ENCODE results near the gene VAPA.

Gene VAPA

GRCh38 chr18:9947248-9947647 lies 33.4 kb downstream of the VAPA start:
- DNase-seq: no peak

- no peak for DNase-seq
These were observed 35.5 kb downstream of the VAPA start for GRCh38 chr18:9949315-9949714.

DNA sequence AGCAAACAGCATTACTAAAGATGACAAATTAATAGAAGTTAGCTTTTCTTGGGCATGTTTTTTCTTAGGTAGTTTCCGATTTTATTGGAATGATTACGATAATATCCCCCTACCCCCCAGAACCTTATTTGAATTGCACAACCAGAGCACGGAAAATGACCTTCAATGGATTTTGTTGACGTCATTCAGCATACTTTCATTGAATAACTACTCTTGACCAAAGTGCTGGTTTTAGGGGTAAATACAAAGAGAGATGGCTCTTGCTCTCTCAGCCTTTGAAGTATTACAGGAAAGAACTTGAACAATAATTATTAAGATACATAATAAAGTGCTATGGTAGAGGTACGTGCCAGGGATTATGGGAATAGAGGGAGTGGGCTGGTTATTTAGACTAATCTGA lies 36.0 kb downstream of the VAPA start:
- no peak for DNase-seq

DNA sequence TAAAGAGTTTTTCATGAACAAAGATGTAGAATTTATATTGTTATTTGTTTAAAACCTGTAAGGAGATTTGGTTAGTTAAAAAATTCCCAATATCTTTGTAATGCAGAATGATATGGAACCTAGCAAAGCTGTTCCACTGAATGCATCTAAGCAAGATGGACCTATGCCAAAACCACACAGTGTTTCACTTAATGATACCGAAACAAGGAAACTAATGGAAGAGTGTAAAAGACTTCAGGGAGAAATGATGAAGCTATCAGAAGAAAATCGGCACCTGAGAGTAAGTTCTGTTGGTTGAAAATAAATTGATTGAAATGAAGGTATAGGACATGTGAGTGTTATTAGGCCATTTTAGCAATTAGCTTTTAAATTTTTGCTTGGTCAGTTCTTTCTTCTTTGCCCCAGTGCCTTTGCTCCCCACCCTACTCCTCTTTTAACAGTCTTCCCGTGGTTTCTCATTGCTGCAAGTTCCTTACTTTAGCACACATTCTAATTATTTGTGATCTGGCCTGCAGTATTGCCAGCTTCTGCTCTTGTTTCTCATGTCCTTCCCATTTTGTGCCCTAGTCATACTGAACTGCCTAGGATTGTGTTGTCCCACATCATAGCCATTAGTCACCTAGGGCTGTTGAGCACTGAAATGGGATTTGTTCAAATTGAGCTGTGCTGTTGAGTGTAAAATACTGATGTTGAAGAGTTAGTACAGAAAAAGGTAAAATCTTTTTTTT lies 36.6 kb downstream of the VAPA start:
- no peak for DNase-seq

GRCh38 chr18:9951022-9951859 lies 37.4 kb downstream of the VAPA start:
- DNase-seq: peak; percentile 81

GRCh38 chr18:9952633-9953416 lies 39.0 kb downstream of the VAPA start:
- no peak for DNase-seq

- no peak for DNase-seq
These were observed 45.1 kb downstream of the VAPA start for GRCh38 chr18:9958861-9959399.

DNA sequence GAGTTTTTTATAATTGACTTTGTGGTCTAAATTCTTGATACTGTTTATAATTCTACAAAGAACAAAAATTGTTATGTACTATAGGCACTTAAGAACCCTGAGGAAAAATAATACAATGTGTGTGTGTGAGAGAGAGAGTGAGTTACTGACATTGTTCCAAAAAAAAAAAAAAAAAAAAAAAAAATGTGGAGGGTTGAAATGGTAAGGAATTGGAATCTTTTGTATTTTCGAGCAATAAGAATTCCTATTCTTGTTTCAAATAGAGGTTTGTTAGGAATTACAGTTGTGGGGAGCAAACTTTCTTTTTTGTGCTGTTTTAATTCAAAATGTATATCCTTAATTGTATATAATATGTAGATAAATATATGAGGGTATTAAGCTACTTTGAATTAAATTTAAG lies 45.7 kb downstream of the VAPA start:
- no peak for DNase-seq

DNA sequence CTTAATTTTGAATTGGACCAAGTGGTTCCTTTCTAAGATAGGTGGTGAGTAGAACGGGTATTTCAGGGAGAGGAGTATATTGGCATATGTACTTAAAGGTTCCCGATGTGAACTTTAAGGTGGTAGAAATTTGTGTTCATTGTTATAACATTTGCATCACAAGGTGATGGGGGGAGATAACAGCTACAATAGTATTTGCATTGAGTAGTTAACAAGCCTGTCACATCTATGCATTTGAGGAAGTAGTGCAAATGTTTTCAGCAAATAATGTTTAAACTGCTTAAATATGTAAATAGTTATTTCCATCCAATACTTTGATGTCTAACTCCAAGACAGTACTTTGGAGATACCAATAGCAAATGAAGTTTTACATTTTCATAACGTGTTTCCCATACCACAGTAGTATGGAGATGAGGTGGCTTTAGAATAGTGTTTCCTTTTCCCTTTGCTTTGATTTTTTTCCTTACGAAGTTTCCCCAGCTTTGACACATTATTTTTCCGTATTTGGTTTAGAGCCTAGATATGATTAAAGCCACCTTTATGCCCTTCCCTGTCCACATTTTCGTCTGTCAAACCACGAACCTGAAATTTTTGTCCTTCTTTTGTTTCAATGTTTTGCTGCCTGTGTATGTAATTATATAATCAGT lies 46.6 kb downstream of the VAPA start:
- no peak for DNase-seq

DNA sequence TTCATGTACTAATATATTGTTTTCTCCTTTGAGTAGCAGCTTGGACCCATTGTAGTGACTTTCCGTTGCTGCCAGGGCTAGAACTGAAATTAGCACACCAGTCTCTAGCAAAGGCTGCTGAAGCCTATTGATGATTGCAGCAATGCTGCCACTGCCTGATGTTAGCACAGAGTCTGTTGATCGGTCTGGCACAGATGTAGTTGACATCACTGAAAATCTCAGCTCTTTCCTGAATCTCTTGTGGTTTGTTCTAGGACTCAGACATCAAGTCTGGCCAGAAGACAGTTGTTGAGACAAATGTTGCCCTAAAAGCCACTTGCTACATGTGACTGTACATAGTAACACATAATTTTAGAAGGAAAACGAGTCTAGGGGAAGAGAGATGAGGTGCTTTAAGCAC lies 47.2 kb downstream of the VAPA start:
- no peak for DNase-seq

DNA sequence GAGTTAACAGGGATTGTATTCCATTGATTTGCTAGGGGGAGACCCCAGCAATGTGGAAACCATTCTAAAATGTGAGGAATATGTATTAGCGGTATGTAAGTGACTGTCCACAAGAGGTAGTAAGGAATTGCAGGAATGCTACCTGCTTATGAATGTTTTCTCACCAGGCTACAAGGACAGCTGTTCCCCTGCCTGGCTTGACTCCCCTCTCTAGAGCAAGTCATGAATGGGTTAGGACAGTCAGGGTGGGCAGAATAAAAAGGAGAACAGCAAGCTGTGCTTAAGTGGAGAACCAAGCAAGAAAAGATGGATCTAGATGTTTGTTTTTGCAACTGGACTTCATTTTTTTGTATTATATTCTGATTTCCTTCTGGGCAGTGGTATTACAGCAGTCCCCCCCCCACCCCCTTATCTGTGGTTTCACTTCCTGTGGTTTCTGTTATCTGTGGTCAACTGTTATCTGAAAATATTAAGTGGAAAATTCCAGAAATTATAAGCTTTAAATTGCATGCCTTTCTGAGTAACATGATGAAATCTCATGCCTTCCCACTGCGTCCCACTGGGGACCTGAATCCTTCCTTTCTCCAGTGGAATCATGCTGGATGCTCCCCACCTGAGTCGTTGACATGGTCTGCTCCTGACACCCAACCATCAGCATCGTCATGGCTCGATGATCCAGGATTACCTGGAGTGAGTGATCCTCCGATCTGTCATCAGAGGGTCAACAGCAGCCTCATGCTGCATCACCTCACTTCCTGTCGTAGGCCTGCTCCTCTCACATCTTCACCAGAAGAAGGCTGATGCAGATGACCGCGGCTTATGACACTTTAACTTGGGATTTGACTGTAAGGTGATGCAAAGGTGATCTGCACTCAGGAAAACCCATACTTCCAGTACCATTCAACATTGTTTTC lies 52.2 kb downstream of the VAPA start:
- peak; percentile 46 for DNase-seq

DNA sequence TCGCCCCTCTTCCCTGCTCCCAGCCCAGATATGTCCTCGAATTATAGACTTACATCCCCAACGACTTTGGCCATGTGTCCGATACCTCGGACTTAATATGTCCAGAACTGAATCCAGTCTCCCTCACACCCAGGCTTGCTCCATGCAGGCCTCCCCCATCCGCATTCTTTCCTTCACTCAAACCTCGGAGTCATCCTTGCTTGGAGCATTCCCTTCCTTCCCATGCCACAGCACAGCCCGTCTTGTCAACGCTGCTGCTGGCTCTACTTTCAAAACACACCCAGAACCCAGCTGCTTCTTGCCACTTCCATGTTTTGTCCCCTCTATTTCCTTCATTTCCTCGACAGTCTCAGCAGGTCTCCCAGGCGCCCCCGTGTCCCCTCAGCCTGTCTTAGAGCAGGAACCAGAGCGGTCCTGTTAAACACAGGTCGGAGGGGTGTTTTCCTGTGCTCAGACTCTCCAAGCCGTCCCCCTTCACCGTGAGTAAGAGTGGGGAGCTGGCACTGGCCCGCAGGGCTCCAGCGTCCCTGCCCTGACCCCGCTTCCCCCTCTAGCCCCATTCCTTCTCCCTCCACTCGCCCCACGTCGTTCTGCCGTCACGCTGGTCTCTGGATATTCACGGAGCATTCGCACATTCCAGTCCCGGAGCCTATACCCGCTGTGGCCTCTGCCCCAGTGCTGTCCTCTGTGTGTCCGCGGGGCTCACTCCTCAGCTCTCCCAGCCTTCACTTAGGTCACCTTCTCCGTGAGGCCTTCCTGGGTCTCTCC lies 54.4 kb downstream of the VAPA start:
- no peak for DNase-seq

- DNase-seq: no peak
These were observed 55.4 kb downstream of the VAPA start for GRCh38 chr18:9969247-9969646.

DNA sequence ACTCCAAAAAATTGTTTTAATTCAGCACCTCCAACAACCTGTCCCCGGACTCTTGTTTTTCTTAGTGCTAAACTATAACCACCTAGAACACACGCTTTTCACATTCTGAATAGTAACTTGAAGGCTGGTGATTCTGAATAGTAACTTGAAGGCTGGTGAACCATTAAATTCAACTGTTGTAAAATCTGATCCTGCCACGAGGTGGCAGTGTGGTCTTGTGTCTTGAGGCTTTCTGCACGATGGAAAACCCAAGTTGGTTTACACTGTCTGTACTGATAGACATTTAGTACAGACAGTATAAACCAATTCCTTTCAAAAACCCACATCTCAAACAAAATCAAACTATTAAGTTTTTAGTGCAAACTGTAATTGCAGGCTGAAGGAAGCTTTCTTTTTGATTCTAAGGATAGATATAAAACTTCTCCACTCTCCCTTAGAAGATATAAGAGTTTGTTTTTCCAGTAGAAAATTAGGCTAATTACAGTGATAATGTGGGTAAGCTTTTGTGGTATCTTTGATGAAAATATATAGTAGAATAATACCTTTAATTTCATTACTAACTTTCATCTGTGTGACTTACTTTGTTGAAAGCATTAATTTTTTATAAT lies 57.6 kb downstream of the VAPA start:
- peak; percentile 92 for DNase-seq

- DNase-seq: no peak
These were observed 59.7 kb downstream of the VAPA start for GRCh38 chr18:9973470-9973869.

DNA sequence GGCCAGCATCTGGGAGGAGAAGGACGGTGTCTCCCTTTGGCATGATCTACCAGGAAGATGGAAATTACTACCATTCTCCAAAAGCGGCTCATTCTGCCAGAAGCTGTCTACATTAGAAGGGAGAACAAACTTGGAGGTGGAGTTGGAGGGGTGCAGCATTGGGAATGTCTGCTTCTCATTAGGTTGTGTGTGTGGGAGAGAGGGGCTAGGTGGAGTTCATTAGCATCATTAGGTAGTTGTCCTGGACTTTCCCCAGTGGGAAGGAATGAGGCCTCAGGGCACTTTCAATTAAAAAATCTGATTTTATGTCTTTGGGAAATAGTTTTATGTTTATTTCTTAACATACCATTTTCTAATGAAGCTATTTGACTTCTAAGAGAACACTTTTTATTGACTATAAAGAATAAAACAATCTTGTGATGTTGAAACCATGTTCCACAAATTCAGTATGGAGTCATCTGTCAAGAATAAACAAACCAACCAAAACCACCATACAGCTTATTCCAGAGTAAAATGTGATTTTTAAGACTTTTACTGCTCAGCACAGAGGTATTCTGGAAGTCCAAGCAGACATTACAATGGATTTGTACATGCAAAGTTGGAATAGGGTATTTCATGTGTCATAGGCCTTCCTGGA lies 60.6 kb downstream of the VAPA start:
- no peak for DNase-seq

GRCh38 chr18:9975658-9976057 lies 61.8 kb downstream of the VAPA start:
- peak; percentile 39 for DNase-seq

GRCh38 chr18:9982711-9983110 lies 68.9 kb downstream of the VAPA start:
- DNase-seq: no peak

DNA sequence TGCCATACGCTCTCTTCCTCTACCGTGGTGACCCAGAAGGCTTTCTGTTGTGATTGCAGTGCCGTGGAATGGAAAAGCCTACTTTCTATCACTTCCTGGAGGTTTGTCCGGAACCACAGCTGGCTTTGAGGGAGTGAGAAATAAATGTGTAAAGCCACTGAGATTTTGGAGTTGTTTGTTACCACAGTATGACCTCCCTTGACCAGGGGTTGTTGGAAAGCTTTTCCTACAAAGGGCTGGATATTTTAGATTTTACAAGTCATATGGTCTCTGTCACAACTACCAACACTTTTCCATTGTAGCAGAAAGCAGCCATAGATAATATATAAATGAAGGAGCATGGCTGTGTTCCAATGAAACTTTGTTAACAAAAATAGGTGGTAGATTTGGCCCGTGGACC lies 70.3 kb downstream of the VAPA start:
- DNase-seq: no peak

GRCh38 chr18:9985641-9986040 lies 71.8 kb downstream of the VAPA start:
- no peak for DNase-seq

Data from DMS53 (cell line).